ENCODE data around the gene RASSF3. TPM values are rescaled to one million over a fixed set of nuclear protein-coding genes. Genes with fewer than 3 reads are reported as not detected.
A peak's percentile ranks its signal among the peaks of the same experiment; 100 is the strongest.

Gene RASSF3
- total RNA-seq, 2 experiments from 2014 or later = 81.3 to 83.7 TPM

DNA sequence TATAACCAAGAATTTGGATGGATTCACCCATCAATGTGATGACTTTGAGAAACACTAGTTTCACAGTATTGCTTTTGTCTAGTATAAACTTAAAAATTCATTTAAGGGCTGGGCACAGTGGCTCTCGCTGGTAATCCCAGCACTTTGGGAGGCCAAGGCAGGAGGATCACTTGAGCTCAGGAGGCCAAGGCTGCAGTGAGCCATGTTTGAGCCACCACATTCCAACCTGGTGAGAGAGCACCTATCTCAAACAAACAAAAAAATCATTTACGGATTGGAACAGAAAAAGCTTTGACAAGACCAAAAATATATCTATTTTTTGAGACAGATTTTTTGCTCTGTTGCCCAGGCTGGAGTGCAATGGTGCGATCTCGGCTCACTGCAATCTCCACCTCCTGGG is 121.4 kb downstream of the RASSF3 start:
- H3K27ac Mint-ChIP-seq = peak overlapping the region; percentile 45
- POLR2A ChIA-PET = interaction anchor here (0.8 kb wide), 1 partner anchor 226 kb away, joined by 3 read pairs; no protein-coding TSS in a partner anchor
- DNase-seq = no peak
- peaks cover 30% of the 10 kb centered on the region for H3K36me3 Mint-ChIP-seq (ENCODE audit: low read depth)
- no peaks in the 10 kb centered on the region for H3K9me3 Mint-ChIP-seq
- H3K4me3 Mint-ChIP-seq = no peak overlapping the region
- H3K4me1 Mint-ChIP-seq = peaks cover 23% of the 10 kb centered on the region
- H3K27me3 Mint-ChIP-seq = no peaks in the 10 kb centered on the region
- CTCF ChIA-PET = no interaction called here

DNA sequence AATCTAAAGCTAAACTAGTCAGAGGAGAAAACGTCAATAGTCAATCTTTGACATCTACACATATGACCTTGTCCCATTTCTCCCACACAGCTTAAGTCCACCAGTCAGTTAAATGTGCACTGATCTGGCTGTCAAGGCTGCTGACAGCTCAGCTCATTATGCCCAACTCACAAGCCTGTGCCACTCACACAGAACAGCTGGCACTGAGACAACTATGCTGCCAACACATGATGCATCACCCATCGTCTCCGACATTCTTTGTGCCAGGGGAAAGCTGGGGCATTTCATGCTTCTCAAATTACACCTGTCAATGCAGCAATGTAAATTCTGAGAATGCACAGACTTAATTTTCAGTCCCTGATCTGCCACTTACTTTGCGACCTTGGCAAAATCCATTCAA is 123.6 kb downstream of the RASSF3 start:
- Mint-ChIP-seq H3K9me3 (no peaks in the 10 kb centered on the region), H3K4me1 (peaks cover 39% of the 10 kb centered on the region), H3K27me3 (no peaks in the 10 kb centered on the region), H3K4me3 (no peak overlapping the region), H3K36me3 (ENCODE audit: low read depth) (peaks cover 42% of the 10 kb centered on the region), H3K27ac (no peak overlapping the region)
- CTCF ChIA-PET = interaction anchor here (1.5 kb wide), 1 partner anchor 63 kb away, joined by 5 read pairs; no protein-coding TSS in a partner anchor
- DNase-seq = no peak
- POLR2A ChIA-PET = no interaction called here

DNA sequence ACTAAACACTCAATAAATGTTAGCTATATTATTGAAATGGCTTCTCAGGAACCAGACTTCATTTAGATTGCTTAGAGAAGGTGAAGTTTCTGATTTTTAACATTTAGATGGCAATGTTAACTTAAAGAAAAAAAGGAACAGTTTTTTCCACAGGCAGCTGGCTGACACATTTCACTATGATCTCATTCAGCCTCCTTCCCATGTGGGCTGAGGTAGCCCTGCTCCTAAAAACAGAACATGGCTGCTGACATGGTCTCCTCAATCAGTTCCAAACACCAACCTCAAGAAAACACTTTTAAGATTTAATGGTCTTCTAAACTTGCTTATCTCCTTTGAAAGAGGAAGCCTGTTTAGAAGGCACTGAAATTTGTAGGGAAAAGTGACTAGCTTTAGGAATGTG is 125.1 kb downstream of the RASSF3 start:
- H3K9me3 Mint-ChIP-seq = no peaks in the 10 kb centered on the region
- H3K27ac Mint-ChIP-seq = no peak overlapping the region
- ChIA-PET POLR2A (no interaction called here), CTCF (interaction anchor here (1.5 kb wide), 1 partner anchor 61 kb away, joined by 5 read pairs; no protein-coding TSS in a partner anchor)
- DNase-seq = no peak
- H3K27me3 Mint-ChIP-seq = no peaks in the 10 kb centered on the region
- H3K36me3 Mint-ChIP-seq (ENCODE audit: low read depth) = peaks cover 56% of the 10 kb centered on the region
- no peak overlapping the region for H3K4me3 Mint-ChIP-seq
- peaks cover 35% of the 10 kb centered on the region for H3K4me1 Mint-ChIP-seq

GRCh38 chr12:64736771-64737170 is 126.5 kb downstream of the RASSF3 start:
- H3K27ac Mint-ChIP-seq = peak overlapping the region; percentile 40
- no peak overlapping the region for H3K4me3 Mint-ChIP-seq
- H3K9me3 Mint-ChIP-seq = no peaks in the 10 kb centered on the region
- ChIA-PET CTCF (interaction anchor here (1.0 to 1.5 kb wide), 2 partner anchors 13 to 188 kb away, joined by 3 read pairs; no protein-coding TSS in a partner anchor), POLR2A (no interaction called here)
- no peak for DNase-seq
- peaks cover 25% of the 10 kb centered on the region for H3K4me1 Mint-ChIP-seq
- H3K27me3 Mint-ChIP-seq = no peaks in the 10 kb centered on the region
- peaks cover 55% of the 10 kb centered on the region for H3K36me3 Mint-ChIP-seq (ENCODE audit: low read depth)

- peak overlapping the region; percentile 77 for H3K27ac Mint-ChIP-seq
- POLR2A ChIA-PET = no interaction called here
- CTCF ChIA-PET = interaction anchor here (1.0 to 1.5 kb wide), 2 partner anchors 14 to 188 kb away, joined by 3 read pairs; no protein-coding TSS in a partner anchor
- H3K4me3 Mint-ChIP-seq = no peak overlapping the region
- H3K27me3 Mint-ChIP-seq = no peaks in the 10 kb centered on the region
- peaks cover 60% of the 10 kb centered on the region for H3K36me3 Mint-ChIP-seq (ENCODE audit: low read depth)
- peak; percentile 51 for DNase-seq
- no peaks in the 10 kb centered on the region for H3K9me3 Mint-ChIP-seq
- peaks cover 25% of the 10 kb centered on the region for H3K4me1 Mint-ChIP-seq
Observed at GRCh38 chr12:64737539-64737938, 127.2 kb downstream of the RASSF3 start.

DNA sequence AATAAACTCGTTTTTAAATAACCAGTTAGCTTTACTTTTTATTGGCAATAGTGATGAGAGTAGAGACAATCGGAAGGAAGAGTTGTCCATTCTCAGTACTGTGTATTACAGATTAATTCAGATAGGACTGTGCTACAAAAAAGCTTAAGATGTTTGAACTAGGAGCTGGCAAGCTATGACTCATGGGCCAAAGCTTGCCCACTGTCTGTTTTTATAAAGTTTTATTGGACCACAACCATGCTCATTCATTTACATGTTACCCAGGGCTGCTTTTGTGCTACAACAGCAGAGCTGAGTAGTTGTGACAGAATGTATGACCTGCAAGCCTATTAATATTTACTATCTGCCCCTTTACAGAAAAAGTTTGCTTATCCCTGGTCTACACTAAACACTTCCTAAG is 129.5 kb downstream of the RASSF3 start:
- CTCF ChIA-PET = interaction anchor here (0.6 kb wide), 1 partner anchor 189 kb away, joined by 3 read pairs; no protein-coding TSS in a partner anchor
- no peak overlapping the region for H3K27ac Mint-ChIP-seq
- H3K4me3 Mint-ChIP-seq = no peak overlapping the region

DNA sequence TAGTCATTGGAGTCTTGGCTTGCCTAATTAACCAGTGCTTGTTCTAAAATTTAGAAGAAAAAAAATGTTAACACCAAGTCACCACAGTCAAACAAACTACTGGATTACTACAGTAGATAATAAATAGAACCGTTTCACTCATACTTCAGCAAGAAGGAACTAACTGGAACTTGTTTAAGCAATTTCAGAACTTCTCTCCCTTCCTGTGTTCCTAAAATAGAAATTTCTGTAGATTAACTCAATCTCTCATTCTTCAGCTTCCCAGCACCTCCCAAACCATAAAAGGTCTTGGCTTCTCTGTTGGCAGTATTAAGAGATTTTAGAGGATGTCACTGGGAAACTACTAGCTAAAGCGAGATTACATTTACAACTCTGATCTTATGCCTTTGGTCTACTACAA is 130.4 kb downstream of the RASSF3 start:
- Mint-ChIP-seq H3K4me1 (peaks cover 38% of the 10 kb centered on the region), H3K4me3 (no peak overlapping the region), H3K27me3 (no peaks in the 10 kb centered on the region), H3K9me3 (no peaks in the 10 kb centered on the region), H3K27ac (no peak overlapping the region), H3K36me3 (ENCODE audit: low read depth) (peaks cover 79% of the 10 kb centered on the region)
- DNase-seq = no peak
- CTCF ChIA-PET = interaction anchor here (1.1 kb wide), 1 partner anchor 191 kb away, joined by 3 read pairs; no protein-coding TSS in a partner anchor
- POLR2A ChIA-PET = no interaction called here

More for the DNA sequence above, 129.5 kb downstream of the RASSF3 start:
- Mint-ChIP-seq H3K36me3 (ENCODE audit: low read depth) (peaks cover 74% of the 10 kb centered on the region), H3K27me3 (no peaks in the 10 kb centered on the region), H3K4me1 (peaks cover 32% of the 10 kb centered on the region), H3K9me3 (no peaks in the 10 kb centered on the region)
- POLR2A ChIA-PET = no interaction called here
- DNase-seq = no peak

GRCh38 chr12:64742416-64742815 is 132.1 kb downstream of the RASSF3 start:
- H3K4me1 Mint-ChIP-seq = peaks cover 24% of the 10 kb centered on the region
- ChIA-PET POLR2A (no interaction called here), CTCF (no interaction called here)
- H3K9me3 Mint-ChIP-seq = no peaks in the 10 kb centered on the region
- no peak for DNase-seq
- H3K27me3 Mint-ChIP-seq = no peaks in the 10 kb centered on the region
- no peak overlapping the region for H3K27ac Mint-ChIP-seq
- peaks cover 68% of the 10 kb centered on the region for H3K36me3 Mint-ChIP-seq (ENCODE audit: low read depth)
- H3K4me3 Mint-ChIP-seq = no peak overlapping the region

GRCh38 chr12:64743206-64743605 is 132.9 kb downstream of the RASSF3 start:
- peaks cover 19% of the 10 kb centered on the region for H3K4me1 Mint-ChIP-seq
- H3K27ac Mint-ChIP-seq = no peak overlapping the region
- H3K27me3 Mint-ChIP-seq = no peaks in the 10 kb centered on the region
- H3K4me3 Mint-ChIP-seq = no peak overlapping the region
- H3K36me3 Mint-ChIP-seq (ENCODE audit: low read depth) = peaks cover 63% of the 10 kb centered on the region
- ChIA-PET CTCF (no interaction called here), POLR2A (no interaction called here)
- no peak for DNase-seq
- no peaks in the 10 kb centered on the region for H3K9me3 Mint-ChIP-seq

GRCh38 chr12:64744422-64745258 is 134.3 kb downstream of the RASSF3 start:
- Mint-ChIP-seq H3K4me1 (peaks cover 13% of the 10 kb centered on the region), H3K36me3 (ENCODE audit: low read depth) (peaks cover 56% of the 10 kb centered on the region), H3K27ac (no peak overlapping the region), H3K9me3 (no peaks in the 10 kb centered on the region), H3K27me3 (no peaks in the 10 kb centered on the region), H3K4me3 (no peak overlapping the region)
- ChIA-PET CTCF (interaction anchor here (0.9 kb wide), 1 partner anchor 137 kb away, joined by 3 read pairs; no protein-coding TSS in a partner anchor), POLR2A (interaction anchor here (1.0 to 1.3 kb wide), 2 partner anchors 10 to 15 kb away, joined by 3 to 5 read pairs; no protein-coding TSS in a partner anchor)
- DNase-seq = no peak

DNA sequence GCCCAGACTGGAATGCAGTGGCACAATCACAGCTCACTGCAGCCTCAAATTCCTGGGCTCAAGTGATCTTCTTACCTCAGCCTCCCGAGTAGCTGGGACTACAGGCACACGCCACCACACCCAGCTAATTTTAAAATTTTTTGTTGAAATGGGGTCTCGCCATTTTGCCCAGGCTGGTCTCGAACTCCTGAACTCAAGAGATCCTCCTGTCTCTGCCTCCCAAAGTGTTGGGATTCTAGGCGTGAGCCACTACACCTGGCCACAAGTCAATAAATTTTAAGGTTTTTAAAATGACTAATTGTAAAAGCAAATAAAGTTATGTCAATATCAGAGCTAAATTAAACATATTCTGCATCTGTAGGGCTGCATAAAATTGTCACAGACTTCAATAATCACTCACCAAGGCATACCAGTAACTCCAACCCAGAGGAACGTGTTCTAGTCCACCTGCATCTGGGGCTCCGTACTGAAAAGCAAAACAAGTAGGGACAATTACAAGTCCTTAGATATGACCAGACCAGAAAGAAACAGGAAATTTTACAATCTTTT is 135.0 kb downstream of the RASSF3 start:
- H3K9me3 Mint-ChIP-seq = no peaks in the 10 kb centered on the region
- no peak overlapping the region for H3K4me3 Mint-ChIP-seq
- DNase-seq = no peak
- H3K36me3 Mint-ChIP-seq (ENCODE audit: low read depth) = peaks cover 52% of the 10 kb centered on the region
- ChIA-PET CTCF (no interaction called here), POLR2A (interaction anchor here (1.0 to 1.3 kb wide), 2 partner anchors 11 to 15 kb away, joined by 3 to 5 read pairs; no protein-coding TSS in a partner anchor)
- peaks cover 13% of the 10 kb centered on the region for H3K4me1 Mint-ChIP-seq
- no peak overlapping the region for H3K27ac Mint-ChIP-seq
- no peaks in the 10 kb centered on the region for H3K27me3 Mint-ChIP-seq

GRCh38 chr12:64745980-64746379 is 135.7 kb downstream of the RASSF3 start:
- Mint-ChIP-seq H3K4me1 (peaks cover 13% of the 10 kb centered on the region), H3K27ac (no peak overlapping the region), H3K9me3 (no peaks in the 10 kb centered on the region), H3K27me3 (no peaks in the 10 kb centered on the region), H3K36me3 (ENCODE audit: low read depth) (peaks cover 47% of the 10 kb centered on the region), H3K4me3 (no peak overlapping the region)
- CTCF ChIA-PET = no interaction called here
- no peak for DNase-seq
- POLR2A ChIA-PET = interaction anchor here (1.0 kb wide), 1 partner anchor 11 kb away, joined by 3 read pairs; no protein-coding TSS in a partner anchor

GRCh38 chr12:64746663-64747062 is 136.4 kb downstream of the RASSF3 start:
- H3K4me3 Mint-ChIP-seq = no peak overlapping the region
- H3K4me1 Mint-ChIP-seq = peaks cover 13% of the 10 kb centered on the region
- no peak overlapping the region for H3K27ac Mint-ChIP-seq
- no peaks in the 10 kb centered on the region for H3K27me3 Mint-ChIP-seq
- no peaks in the 10 kb centered on the region for H3K9me3 Mint-ChIP-seq
- peaks cover 45% of the 10 kb centered on the region for H3K36me3 Mint-ChIP-seq (ENCODE audit: low read depth)
- no peak for DNase-seq
- ChIA-PET CTCF (no interaction called here), POLR2A (no interaction called here)

Data from activated CD4-positive, alpha-beta memory T cell treated with anti-CD3 and anti-CD28 coated beads, Interleukin-2, amount 10 ng/mL, durations not matched to agents 7 days and 5 days (primary cell).